ENCODE data around the gene EFCAB6.

EFCAB6 gene

DNA sequence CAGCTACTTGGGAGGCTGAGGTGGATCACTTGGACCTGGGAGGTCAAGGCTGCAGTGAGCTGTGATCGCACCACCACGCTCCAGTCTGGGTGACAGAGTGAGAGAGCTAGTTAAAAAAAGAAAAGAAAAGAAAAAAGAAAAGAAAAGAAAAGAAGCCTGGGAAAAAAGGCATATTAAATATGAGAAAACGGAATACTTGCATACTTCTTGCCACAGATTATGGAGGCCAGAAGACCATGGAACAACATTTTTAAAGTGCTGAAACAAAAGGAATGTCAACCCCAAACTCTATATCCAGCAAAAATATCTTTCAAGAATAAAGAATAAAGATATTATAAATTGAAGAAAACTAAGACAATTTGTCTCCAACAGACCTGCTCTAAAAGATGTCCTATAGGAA, 191.9 kb downstream of the EFCAB6 start:
- no peaks in the 10 kb centered on the region for H3K4me1 ChIP-seq (ENCODE audit: control insufficient read depth, insufficient read depth, low read length)
- peaks cover 2% of the 10 kb centered on the region for H3K36me3 ChIP-seq (ENCODE audit: control insufficient read depth, insufficient read depth, low read length)
- no peak overlapping the region for H3K9ac ChIP-seq (ENCODE audit: low read depth, low read length)
- no peaks in the 10 kb centered on the region for H3K9me3 ChIP-seq (ENCODE audit: control insufficient read depth, insufficient read depth, low read length)
- no peak overlapping the region for H3K4me3 ChIP-seq (ENCODE audit: low read depth, low read length)
- H3K27me3 ChIP-seq (ENCODE audit: control insufficient read depth, insufficient read depth, low read length): no peaks in the 10 kb centered on the region

DNA sequence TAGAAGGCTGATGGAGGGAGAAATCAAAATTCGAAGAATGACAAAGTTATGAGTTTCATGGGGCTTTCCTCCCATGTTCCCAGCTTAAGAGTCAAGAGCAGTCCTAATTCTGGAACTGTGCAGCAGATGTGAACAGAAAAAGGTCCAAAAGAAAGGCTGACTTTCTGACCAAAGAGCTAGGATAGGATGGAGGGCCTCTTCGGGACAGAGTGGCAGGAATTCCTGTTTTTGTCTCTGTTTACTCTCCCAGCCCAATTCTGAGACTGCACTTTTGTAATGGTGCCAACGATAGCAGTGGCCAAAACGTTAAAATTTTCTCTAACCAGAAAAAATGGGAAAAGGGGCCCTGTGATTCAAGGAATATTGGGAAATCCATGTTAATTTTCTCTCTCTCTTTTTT, 193.6 kb downstream of the EFCAB6 start:
- Histone ChIP-seq H3K27me3 (ENCODE audit: control insufficient read depth, insufficient read depth, low read length) (no peaks in the 10 kb centered on the region), H3K9me3 (ENCODE audit: control insufficient read depth, insufficient read depth, low read length) (no peaks in the 10 kb centered on the region), H3K4me1 (ENCODE audit: control insufficient read depth, insufficient read depth, low read length) (no peaks in the 10 kb centered on the region), H3K36me3 (ENCODE audit: control insufficient read depth, insufficient read depth, low read length) (no peaks in the 10 kb centered on the region), H3K4me3 (ENCODE audit: low read depth, low read length) (no peak overlapping the region), H3K9ac (ENCODE audit: low read depth, low read length) (no peak overlapping the region)

DNA sequence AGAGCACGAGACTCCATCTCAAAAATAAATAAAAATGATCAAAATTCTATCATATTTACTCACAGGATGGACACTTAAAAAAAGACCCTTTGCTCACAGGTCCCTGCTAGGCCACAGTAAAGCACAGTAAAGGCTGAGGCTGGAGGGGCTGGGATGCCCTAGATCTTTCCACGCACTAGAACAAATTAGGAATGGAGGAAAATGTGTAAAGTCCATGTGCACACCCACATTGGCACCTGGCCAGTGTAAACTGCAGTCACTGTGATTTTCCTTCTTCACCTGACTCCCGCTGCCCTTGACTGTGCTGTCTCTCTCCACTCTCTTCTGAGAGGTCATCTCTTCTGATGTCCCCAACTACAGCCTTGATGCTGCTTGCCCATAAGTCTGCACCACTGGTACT, 195.5 kb downstream of the EFCAB6 start:
- H3K9ac ChIP-seq (ENCODE audit: low read depth, low read length): no peak overlapping the region

DNA sequence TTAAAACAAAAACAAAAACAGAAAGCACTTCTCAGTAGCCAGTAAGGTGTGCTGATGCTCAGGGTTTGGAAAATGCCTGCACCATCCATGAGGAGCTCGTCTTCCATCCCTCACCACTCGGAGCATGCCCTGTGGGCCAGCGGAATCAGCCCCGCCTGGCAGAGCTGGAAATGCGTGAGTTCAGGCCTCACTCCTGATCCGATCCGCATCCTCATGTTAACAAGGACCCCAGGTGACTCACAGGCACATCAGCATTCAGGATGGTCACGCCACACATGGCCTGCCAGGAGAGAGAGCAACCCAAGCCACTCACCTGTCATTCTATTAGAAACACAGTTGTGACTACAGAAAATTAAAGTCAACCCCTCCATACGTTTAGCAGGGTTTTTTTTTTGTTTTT, 211.8 kb downstream of the EFCAB6 start:
- no peak overlapping the region for H3K4me3 ChIP-seq (ENCODE audit: low read depth, low read length)
- no peak overlapping the region for H3K9ac ChIP-seq (ENCODE audit: low read depth, low read length)
- H3K36me3 ChIP-seq (ENCODE audit: control insufficient read depth, insufficient read depth, low read length): no peaks in the 10 kb centered on the region
- H3K27me3 ChIP-seq (ENCODE audit: control insufficient read depth, insufficient read depth, low read length): no peaks in the 10 kb centered on the region
- no peaks in the 10 kb centered on the region for H3K9me3 ChIP-seq (ENCODE audit: control insufficient read depth, insufficient read depth, low read length)
- H3K4me1 ChIP-seq (ENCODE audit: control insufficient read depth, insufficient read depth, low read length): peaks cover 11% of the 10 kb centered on the region

More for the DNA sequence above, 195.5 kb downstream of the EFCAB6 start:
- Histone ChIP-seq H3K36me3 (ENCODE audit: control insufficient read depth, insufficient read depth, low read length) (no peaks in the 10 kb centered on the region), H3K4me1 (ENCODE audit: control insufficient read depth, insufficient read depth, low read length) (no peaks in the 10 kb centered on the region), H3K27me3 (ENCODE audit: control insufficient read depth, insufficient read depth, low read length) (no peaks in the 10 kb centered on the region), H3K4me3 (ENCODE audit: low read depth, low read length) (no peak overlapping the region), H3K9me3 (ENCODE audit: control insufficient read depth, insufficient read depth, low read length) (no peaks in the 10 kb centered on the region)

DNA sequence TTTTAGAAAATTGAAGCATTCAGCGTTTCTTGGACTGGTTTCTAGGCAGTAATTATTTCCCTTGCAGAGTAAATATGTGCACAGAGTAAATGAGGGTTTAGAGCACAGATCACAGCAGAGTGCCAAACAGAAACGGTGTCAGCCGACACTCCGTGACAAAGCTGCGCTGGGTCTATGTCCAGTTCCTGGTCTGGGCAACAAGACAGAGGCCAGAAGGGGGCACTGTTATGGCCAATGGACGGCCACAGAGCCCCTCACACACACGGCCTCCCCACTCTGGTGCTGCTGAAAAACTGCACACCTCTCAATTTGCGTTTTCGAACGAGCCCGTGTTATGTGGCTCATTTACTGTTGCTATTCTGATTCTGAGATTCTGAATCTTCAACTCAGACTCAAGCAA, 219.6 kb downstream of the EFCAB6 start:
- Histone ChIP-seq H3K9ac (ENCODE audit: low read depth, low read length) (no peak overlapping the region), H3K9me3 (ENCODE audit: control insufficient read depth, insufficient read depth, low read length) (no peaks in the 10 kb centered on the region), H3K36me3 (ENCODE audit: control insufficient read depth, insufficient read depth, low read length) (no peaks in the 10 kb centered on the region), H3K4me3 (ENCODE audit: low read depth, low read length) (no peak overlapping the region), H3K27me3 (ENCODE audit: control insufficient read depth, insufficient read depth, low read length) (no peaks in the 10 kb centered on the region), H3K4me1 (ENCODE audit: control insufficient read depth, insufficient read depth, low read length) (no peaks in the 10 kb centered on the region)

DNA sequence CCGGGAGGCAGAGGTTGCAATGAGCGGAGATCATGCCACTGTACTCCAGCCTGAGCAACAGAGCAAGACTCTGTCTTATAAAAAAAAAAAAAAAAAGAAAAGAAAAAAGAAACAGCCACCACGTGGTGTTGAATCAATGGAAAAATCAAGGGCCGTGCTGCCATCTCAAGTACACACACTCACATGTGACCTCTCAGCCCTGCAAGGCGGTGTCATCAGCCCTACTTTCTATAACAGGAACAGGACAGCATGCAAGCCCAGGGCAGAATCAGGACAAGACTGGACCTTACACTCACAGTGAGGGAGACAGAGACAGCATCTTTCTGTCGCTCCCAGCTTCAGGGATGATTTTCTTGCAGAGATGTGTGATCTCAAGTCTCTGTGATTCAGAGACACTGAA, 220.7 kb downstream of the EFCAB6 start:
- Histone ChIP-seq H3K9ac (ENCODE audit: low read depth, low read length) (no peak overlapping the region), H3K9me3 (ENCODE audit: control insufficient read depth, insufficient read depth, low read length) (no peaks in the 10 kb centered on the region), H3K4me1 (ENCODE audit: control insufficient read depth, insufficient read depth, low read length) (no peaks in the 10 kb centered on the region), H3K27me3 (ENCODE audit: control insufficient read depth, insufficient read depth, low read length) (no peaks in the 10 kb centered on the region), H3K36me3 (ENCODE audit: control insufficient read depth, insufficient read depth, low read length) (no peaks in the 10 kb centered on the region), H3K4me3 (ENCODE audit: low read depth, low read length) (no peak overlapping the region)

DNA sequence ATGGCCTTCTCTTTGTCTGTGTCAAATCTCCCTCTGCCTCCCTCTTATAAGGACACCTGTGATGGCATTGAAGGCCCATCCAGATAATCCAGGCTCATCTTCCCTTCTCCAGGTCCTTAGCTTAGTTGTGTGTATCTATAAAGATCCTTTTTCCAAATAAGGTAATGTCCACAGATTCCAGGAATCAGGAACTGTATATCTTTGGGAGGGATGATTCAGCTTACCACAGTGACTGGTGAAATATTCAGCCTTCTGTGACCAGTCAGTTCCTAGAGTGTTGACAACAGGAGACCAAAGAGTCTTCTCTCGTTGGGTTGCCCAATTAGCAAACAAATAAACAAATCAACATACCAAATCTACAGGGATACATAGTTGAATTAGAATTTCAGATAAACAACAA, 224.5 kb downstream of the EFCAB6 start:
- Histone ChIP-seq H3K4me1 (ENCODE audit: control insufficient read depth, insufficient read depth, low read length) (no peaks in the 10 kb centered on the region), H3K9me3 (ENCODE audit: control insufficient read depth, insufficient read depth, low read length) (no peaks in the 10 kb centered on the region), H3K27me3 (ENCODE audit: control insufficient read depth, insufficient read depth, low read length) (no peaks in the 10 kb centered on the region), H3K4me3 (ENCODE audit: low read depth, low read length) (no peak overlapping the region), H3K9ac (ENCODE audit: low read depth, low read length) (no peak overlapping the region), H3K36me3 (ENCODE audit: control insufficient read depth, insufficient read depth, low read length) (no peaks in the 10 kb centered on the region)

DNA sequence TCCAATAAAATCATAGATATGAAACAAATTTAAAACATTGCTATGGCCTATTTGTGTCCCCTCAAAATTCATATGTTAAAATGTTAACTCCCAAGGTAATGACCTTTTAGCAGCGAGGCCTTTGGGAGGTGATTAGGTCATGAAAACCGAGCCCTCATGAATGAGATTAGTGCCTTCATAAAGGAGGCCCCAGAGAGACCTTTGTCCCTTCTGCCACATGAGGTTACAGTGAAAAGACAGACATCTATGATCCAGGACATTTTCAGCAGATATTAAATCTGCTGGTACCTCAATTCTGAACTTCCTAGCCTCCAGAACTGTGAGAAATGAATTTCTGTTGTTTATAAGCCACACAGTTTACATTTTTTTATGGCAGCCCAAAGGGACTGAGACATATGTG, 228.6 kb downstream of the EFCAB6 start:
- Histone ChIP-seq H3K4me1 (ENCODE audit: control insufficient read depth, insufficient read depth, low read length) (no peaks in the 10 kb centered on the region), H3K9ac (ENCODE audit: low read depth, low read length) (no peak overlapping the region), H3K27me3 (ENCODE audit: control insufficient read depth, insufficient read depth, low read length) (no peaks in the 10 kb centered on the region), H3K9me3 (ENCODE audit: control insufficient read depth, insufficient read depth, low read length) (no peaks in the 10 kb centered on the region), H3K4me3 (ENCODE audit: low read depth, low read length) (no peak overlapping the region), H3K36me3 (ENCODE audit: control insufficient read depth, insufficient read depth, low read length) (no peaks in the 10 kb centered on the region)

DNA sequence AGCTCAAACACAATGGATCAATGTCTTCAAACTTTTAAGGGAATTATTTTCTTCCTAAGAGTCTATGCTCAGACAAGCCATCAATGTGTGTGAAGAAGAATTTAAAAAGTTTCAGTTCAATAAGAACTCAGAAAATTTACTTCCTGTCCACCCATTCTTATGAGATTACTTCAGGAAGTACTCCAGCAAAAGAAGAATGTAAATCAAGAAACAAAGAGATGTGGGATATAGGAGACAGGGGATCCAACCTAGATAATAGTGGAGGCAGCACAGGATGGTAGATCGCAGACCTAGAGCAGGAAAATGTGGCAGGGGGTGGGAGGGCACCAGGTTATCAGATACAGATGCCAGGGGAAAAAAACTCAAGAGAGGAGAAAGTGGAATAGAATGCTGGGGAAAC, 229.7 kb downstream of the EFCAB6 start:
- H3K27me3 ChIP-seq (ENCODE audit: control insufficient read depth, insufficient read depth, low read length): no peaks in the 10 kb centered on the region
- no peaks in the 10 kb centered on the region for H3K9me3 ChIP-seq (ENCODE audit: control insufficient read depth, insufficient read depth, low read length)
- no peak overlapping the region for H3K4me3 ChIP-seq (ENCODE audit: low read depth, low read length)
- no peaks in the 10 kb centered on the region for H3K4me1 ChIP-seq (ENCODE audit: control insufficient read depth, insufficient read depth, low read length)
- no peak overlapping the region for H3K9ac ChIP-seq (ENCODE audit: low read depth, low read length)
- H3K36me3 ChIP-seq (ENCODE audit: control insufficient read depth, insufficient read depth, low read length): no peaks in the 10 kb centered on the region

DNA sequence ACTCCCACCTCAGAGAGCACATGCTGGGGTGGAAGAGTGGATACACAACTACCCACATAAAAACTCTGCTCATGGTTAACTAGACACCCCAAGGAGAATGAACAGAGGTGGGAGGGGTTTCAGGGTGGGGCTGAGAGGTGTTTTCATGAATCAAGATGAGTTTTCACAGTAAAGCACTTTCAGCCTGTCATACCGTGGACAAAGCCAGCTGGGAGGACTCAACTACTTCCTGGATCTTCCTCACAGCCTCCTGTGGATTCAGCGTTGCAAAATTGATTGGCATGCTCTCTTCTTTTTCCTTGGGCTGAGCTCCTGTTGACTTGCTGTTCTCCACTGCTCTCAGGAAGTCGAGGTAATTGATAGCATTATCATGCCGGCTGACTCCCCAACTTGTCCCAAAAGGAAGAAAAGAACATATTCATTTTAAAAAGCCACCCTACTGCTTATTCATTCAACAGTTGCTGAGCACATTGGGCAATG, 231.8 kb downstream of the EFCAB6 start:
- H3K4me1 ChIP-seq (ENCODE audit: control insufficient read depth, insufficient read depth, low read length): no peaks in the 10 kb centered on the region
- no peaks in the 10 kb centered on the region for H3K27me3 ChIP-seq (ENCODE audit: control insufficient read depth, insufficient read depth, low read length)
- no peaks in the 10 kb centered on the region for H3K36me3 ChIP-seq (ENCODE audit: control insufficient read depth, insufficient read depth, low read length)
- no peaks in the 10 kb centered on the region for H3K9me3 ChIP-seq (ENCODE audit: control insufficient read depth, insufficient read depth, low read length)
- no peak overlapping the region for H3K4me3 ChIP-seq (ENCODE audit: low read depth, low read length)
- no peak overlapping the region for H3K9ac ChIP-seq (ENCODE audit: low read depth, low read length)

DNA sequence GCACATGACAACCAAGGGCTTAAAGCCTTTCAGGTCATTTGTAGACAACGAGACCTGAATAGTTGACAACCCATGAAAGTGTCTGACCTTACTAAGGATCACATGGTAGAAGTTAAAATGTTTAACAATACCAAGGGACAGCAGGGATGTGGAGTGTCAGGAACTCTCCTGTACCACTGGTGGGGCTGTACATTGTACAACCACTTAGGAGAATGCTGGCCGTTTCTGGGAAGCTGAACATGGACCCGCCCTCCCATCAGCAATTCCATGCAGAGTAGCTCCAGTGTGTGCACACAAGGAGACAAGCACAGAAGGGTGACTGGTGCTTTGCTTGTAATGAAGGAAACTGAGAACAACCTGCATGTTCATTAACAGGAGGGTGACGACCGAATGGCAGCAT, 237.4 kb downstream of the EFCAB6 start:
- no peaks in the 10 kb centered on the region for H3K4me1 ChIP-seq (ENCODE audit: control insufficient read depth, insufficient read depth, low read length)
- H3K9me3 ChIP-seq (ENCODE audit: control insufficient read depth, insufficient read depth, low read length): no peaks in the 10 kb centered on the region
- no peak overlapping the region for H3K4me3 ChIP-seq (ENCODE audit: low read depth, low read length)
- no peak overlapping the region for H3K9ac ChIP-seq (ENCODE audit: low read depth, low read length)
- no peaks in the 10 kb centered on the region for H3K27me3 ChIP-seq (ENCODE audit: control insufficient read depth, insufficient read depth, low read length)
- no peaks in the 10 kb centered on the region for H3K36me3 ChIP-seq (ENCODE audit: control insufficient read depth, insufficient read depth, low read length)

DNA sequence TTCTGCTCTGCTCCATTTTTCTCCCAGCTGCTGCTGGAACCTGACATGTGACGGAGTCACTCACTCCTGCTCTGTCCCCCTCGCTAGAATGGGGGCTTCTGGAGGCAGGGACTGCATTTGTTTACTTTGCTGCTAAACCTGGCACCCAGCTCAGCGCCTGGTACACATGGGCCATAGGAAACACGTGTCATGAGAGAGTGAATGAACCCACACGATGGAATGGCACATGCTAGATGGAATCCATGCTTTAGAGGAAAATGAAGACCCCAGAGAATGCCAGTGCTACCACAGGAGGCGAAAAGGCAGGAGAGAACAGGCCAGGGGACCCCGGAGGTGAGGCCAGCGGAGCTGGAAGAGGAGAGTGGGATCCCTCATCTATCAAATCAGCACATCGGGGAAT, 239.4 kb downstream of the EFCAB6 start:
- no peaks in the 10 kb centered on the region for H3K36me3 ChIP-seq (ENCODE audit: control insufficient read depth, insufficient read depth, low read length)
- no peak overlapping the region for H3K4me3 ChIP-seq (ENCODE audit: low read depth, low read length)
- no peaks in the 10 kb centered on the region for H3K4me1 ChIP-seq (ENCODE audit: control insufficient read depth, insufficient read depth, low read length)
- H3K9ac ChIP-seq (ENCODE audit: low read depth, low read length): no peak overlapping the region
- no peaks in the 10 kb centered on the region for H3K9me3 ChIP-seq (ENCODE audit: control insufficient read depth, insufficient read depth, low read length)
- no peaks in the 10 kb centered on the region for H3K27me3 ChIP-seq (ENCODE audit: control insufficient read depth, insufficient read depth, low read length)

DNA sequence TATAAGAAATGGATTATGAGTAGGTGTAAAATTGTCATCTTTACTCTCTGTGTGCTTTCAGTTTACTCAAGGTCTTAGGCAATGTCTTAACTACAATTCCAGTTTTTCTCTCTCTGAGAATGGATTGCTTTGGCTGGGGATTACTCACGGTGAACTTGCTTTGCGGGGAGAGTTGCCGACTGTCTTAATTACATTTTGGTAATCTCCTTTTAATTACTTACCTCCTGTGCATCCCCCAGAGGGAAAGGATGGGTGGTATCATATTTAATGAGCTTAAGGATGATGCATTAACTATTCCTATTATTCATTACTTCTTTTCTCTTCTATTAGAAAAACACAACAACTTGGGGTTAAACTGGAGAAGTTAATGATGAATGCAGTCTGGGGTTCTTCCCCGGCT, 240.9 kb downstream of the EFCAB6 start:
- Histone ChIP-seq H3K9me3 (ENCODE audit: control insufficient read depth, insufficient read depth, low read length) (no peaks in the 10 kb centered on the region), H3K36me3 (ENCODE audit: control insufficient read depth, insufficient read depth, low read length) (no peaks in the 10 kb centered on the region), H3K27me3 (ENCODE audit: control insufficient read depth, insufficient read depth, low read length) (no peaks in the 10 kb centered on the region), H3K9ac (ENCODE audit: low read depth, low read length) (no peak overlapping the region), H3K4me3 (ENCODE audit: low read depth, low read length) (no peak overlapping the region), H3K4me1 (ENCODE audit: control insufficient read depth, insufficient read depth, low read length) (no peaks in the 10 kb centered on the region)

All from iPS-15b (cell line).